ENCODE data around the gene RPS19BP1.

GRCh38 chr22:39547587-39547947 is 15.0 kb upstream of the RPS19BP1 start:
- TF ChIP-seq SMC3 (IDR thresholded peaks at IDR 0.05; ENCODE audit: low read depth, low read length) (no peak), CTCF (IDR thresholded peaks at IDR 0.05) (no peak), PBX3 (IDR thresholded peaks at IDR 0.05) (no peak), GABPA (IDR thresholded peaks at IDR 0.05; ENCODE audit: low read depth) (no peak), NRF1 (IDR thresholded peaks at IDR 0.05; ENCODE audit: low read depth, low read length) (no peak), EP300 (IDR thresholded peaks at IDR 0.05; ENCODE audit: borderline replicate concordance in 1 of 2, low read depth in 1 of 2, low read length in 1 of 2) (no peak), RAD21 (IDR thresholded peaks at IDR 0.05; ENCODE audit: low read length) (no peak), REST (IDR thresholded peaks at IDR 0.05; ENCODE audit: low read depth, low read length) (no peak), POLR2AphosphoS5 (IDR thresholded peaks at IDR 0.05; ENCODE audit: low read depth, low read length) (no peak), ZBTB33 (IDR thresholded peaks at IDR 0.05; ENCODE audit: borderline replicate concordance, low read depth) (no peak), SIN3A (IDR thresholded peaks at IDR 0.05; ENCODE audit: borderline replicate concordance, low read depth, low read length) (no peak), FOXM1 (IDR thresholded peaks at IDR 0.05; ENCODE audit: low read depth) (no peak), CHD2 (IDR thresholded peaks at IDR 0.05; ENCODE audit: low read length, partially characterized antibody) (no peak)

All from SK-N-SH (cell line).